SH-SY5Y (cell line): ENCODE measurements around the gene PLA2R1.

Experiments
- GATA2 ChIP-seq: IDR thresholded peaks from 2 replicates; pipeline ENCODE4 v1.6.1; 2011; ENCODE audit warnings: mild to moderate bottlenecking, low read depth, low read length
- GATA3 ChIP-seq: IDR thresholded peaks from 2 replicates; pipeline ENCODE4 v1.6.1; 2011; ENCODE audit warnings: low read depth, mild to moderate bottlenecking, low read length, moderate library complexity

- TF ChIP-seq GATA2 (no peak), GATA3 (no peak)
Observed at GRCh38 chr2:159960414-159960813, 102.0 kb downstream of the PLA2R1 start.
